Testis (tissue), 2 donors: ENCODE results near the gene MOSMO.

Experiments used
- POLR2A ChIP-seq: fragments of 450-650 bp; IDR thresholded peaks from one replicate; pipeline ENCODE4 v1.6.1; 2017; ENCODE audit warnings: antibody characterized with exemption, mild to moderate bottlenecking, moderate library complexity
- TF ChIP-seq, protein P1 (sequence below), 3 experiments: fragments of 450-650 bp in 2 of 3; fragments of 200-600 bp in 1 of 3; sonication (generic) in 1 of 3; IDR thresholded peaks; one replicate each; pipeline ENCODE4 v1.5.1; 2016 to 2019; ENCODE audit warnings: antibody characterized with exemption in 3 of 3, mild to moderate bottlenecking in 2 of 3, moderate library complexity in 1 of 3

DNA sequence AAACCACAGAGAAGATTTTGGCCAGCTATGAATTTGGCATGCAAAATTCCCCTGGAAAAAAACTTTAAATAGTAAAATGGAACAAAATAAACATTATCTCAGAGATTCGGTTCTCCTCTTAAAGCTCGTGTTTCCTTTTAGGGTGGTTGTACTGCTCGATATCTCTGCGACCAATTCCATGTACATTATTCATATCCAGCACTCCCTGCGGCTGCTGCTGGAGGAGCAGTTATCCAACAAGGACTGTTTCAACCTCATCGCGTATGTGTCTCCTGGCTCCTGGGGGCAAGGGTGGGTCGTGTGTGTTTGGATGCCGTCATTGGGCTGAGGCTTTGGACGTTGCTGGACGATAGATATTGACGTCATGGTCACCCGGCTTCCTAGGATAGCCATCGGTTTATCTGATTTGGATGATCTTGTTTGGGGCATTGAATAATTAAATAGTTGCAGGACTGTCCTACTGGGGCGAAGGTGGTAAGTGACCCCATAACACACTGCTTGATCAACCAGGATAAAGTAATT, 118.2 kb downstream of the MOSMO start:
- no peak for TF ChIP-seq POLR2A
- TF ChIP-seq, protein P1, sequence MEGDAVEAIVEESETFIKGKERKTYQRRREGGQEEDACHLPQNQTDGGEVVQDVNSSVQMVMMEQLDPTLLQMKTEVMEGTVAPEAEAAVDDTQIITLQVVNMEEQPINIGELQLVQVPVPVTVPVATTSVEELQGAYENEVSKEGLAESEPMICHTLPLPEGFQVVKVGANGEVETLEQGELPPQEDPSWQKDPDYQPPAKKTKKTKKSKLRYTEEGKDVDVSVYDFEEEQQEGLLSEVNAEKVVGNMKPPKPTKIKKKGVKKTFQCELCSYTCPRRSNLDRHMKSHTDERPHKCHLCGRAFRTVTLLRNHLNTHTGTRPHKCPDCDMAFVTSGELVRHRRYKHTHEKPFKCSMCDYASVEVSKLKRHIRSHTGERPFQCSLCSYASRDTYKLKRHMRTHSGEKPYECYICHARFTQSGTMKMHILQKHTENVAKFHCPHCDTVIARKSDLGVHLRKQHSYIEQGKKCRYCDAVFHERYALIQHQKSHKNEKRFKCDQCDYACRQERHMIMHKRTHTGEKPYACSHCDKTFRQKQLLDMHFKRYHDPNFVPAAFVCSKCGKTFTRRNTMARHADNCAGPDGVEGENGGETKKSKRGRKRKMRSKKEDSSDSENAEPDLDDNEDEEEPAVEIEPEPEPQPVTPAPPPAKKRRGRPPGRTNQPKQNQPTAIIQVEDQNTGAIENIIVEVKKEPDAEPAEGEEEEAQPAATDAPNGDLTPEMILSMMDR (IDR thresholded peaks at IDR 0.05): no peak
